HepG2 (cell line): Measurements from ENCODE around the gene MAPK12. TPM values are rescaled to one million over a fixed set of nuclear protein-coding genes. Genes with fewer than 3 reads are reported as not detected.

Experiments
- ATAC-seq: fragments of 200-7000 bp; cut with Tn5 transposase; 3 replicates; pipeline ENCODE4 v1.9.1; 2020; ENCODE audit warnings: mild to moderate bottlenecking, moderate library complexity
- BruUV-seq: library from RNA; stranded (reverse); fragments of 400-500 nt; replicated peaks from 2 replicates; lab custom pipeline; 2021; lab: Mats Ljungman, UMichigan
- CTCF ChIA-PET: fragments of 300-600 bp; formaldehyde crosslinking; extraction: SDS; loops from one replicate; lab custom pipeline; 2021; ENCODE audit warnings: low total read pairs, inconsistent platforms, low intra/inter-chr PET ratio; lab: Yijun Ruan, JAX
- POLR2A ChIA-PET: fragments of 350-600 bp; sonication (Branson Sonifier 250); formaldehyde crosslinking; loops from one replicate; lab custom pipeline; 2020; ENCODE audit warnings: antibody characterized with exemption, inconsistent platforms; lab: Yijun Ruan, JAX
- DNase-seq: peaks from one replicate; pipeline ENCODE4 v3.0.0-alpha.2; 2015; ENCODE audit warnings: low spot score
- FAIRE-seq: peaks from 3 replicates; lab custom pipeline; 2011; peaks lifted over from hg19 to GRCh38; lab: Jason Lieb, UNC
- H2AFZ ChIP-seq: one replicate; pipeline ENCODE4 v1.6.1; 2011; ENCODE audit warnings: low read length, inconsistent platforms
- H3K27ac ChIP-seq: fragments of 300-600 bp; 3 replicates; pipeline ENCODE4 v1.8.0; 2011; ENCODE audit warnings: mixed run types, mild to moderate bottlenecking, mixed read lengths, low read length, inconsistent platforms; ENCODE audit not compliant: insufficient read depth; ENCODE audit errors: extremely low read length
- H3K27me3 ChIP-seq, 2 experiments: fragments of 200-600 bp in 1 of 2; 2 replicates in 1 of 2; 3 replicates in 1 of 2; pipeline versions ENCODE4 v1.6.0 to v1.8.0; 2011; ENCODE audit warnings: low read length in 2 of 2, mild to moderate bottlenecking in 2 of 2, moderate library complexity in 2 of 2, inconsistent platforms in 1 of 2; ENCODE audit not compliant: insufficient read depth in 2 of 2, control insufficient read depth in 1 of 2
- H3K36me3 ChIP-seq, 2 experiments: fragments of 200-600 bp in 1 of 2; replicated peaks in 1 of 2; 2 replicates in 1 of 2; 3 replicates in 1 of 2; pipeline versions ENCODE4 v1.5.1 to v1.8.0; 2011; ENCODE audit warnings: low read length in 2 of 2, inconsistent platforms in 1 of 2; ENCODE audit not compliant: insufficient read depth in 2 of 2, control insufficient read depth in 1 of 2
- H3K4me1 ChIP-seq: 2 replicates; pipeline ENCODE4 v1.5.1; 2012; ENCODE audit warnings: low read length, inconsistent platforms; ENCODE audit not compliant: insufficient read depth
- H3K4me2 ChIP-seq: 2 replicates; pipeline ENCODE4 v1.6.0; 2011; ENCODE audit warnings: low read depth, low read length, inconsistent platforms
- H3K4me3 ChIP-seq, 3 experiments: fragments of 200-600 bp in 1 of 3; sonication (generic), shearing (Covaris generic) in 1 of 3; replicated peaks in 1 of 3; 2 replicates each; pipeline ENCODE4 v1.5.1; 2011 to 2016; ENCODE audit warnings: low read length in 3 of 3, inconsistent platforms in 2 of 3, low read depth in 2 of 3, mild to moderate bottlenecking in 2 of 3, control low read depth in 1 of 3, mixed read lengths in 1 of 3; ENCODE audit not compliant: insufficient read depth in 1 of 3
- H3K79me2 ChIP-seq: one replicate; pipeline ENCODE4 v1.6.1; 2011; ENCODE audit warnings: low read length, inconsistent platforms; ENCODE audit not compliant: insufficient read depth
- H3K9ac ChIP-seq: 2 replicates; pipeline ENCODE4 v1.6.0; 2011; ENCODE audit warnings: mild to moderate bottlenecking, low read depth, low read length, inconsistent platforms; ENCODE audit not compliant: insufficient read depth
- H3K9me3 ChIP-seq: 2 replicates; pipeline ENCODE4 v1.5.1; 2012; ENCODE audit warnings: mild to moderate bottlenecking, low read length
- H4K20me1 ChIP-seq: 2 replicates; pipeline ENCODE4 v1.6.0; 2011; ENCODE audit warnings: inconsistent platforms, mild to moderate bottlenecking, low read length, moderate library complexity; ENCODE audit not compliant: insufficient read depth
- MBD4 ChIP-seq: IDR thresholded peaks from 2 replicates; pipeline ENCODE4 v1.6.1; 2012; ENCODE audit warnings: low read length, inconsistent platforms, borderline replicate concordance
- NR2F2 ChIP-seq: IDR thresholded peaks from 2 replicates; pipeline ENCODE4 v1.6.1; 2012; ENCODE audit warnings: low read depth, inconsistent platforms, borderline replicate concordance
- ZNF563 ChIP-seq: sonication (generic); formaldehyde crosslinking; IDR thresholded peaks from 2 replicates; pipeline ENCODE4 v1.8.0; 2022; ENCODE audit warnings: mild to moderate bottlenecking, moderate library complexity, missing genetic modification reagents
- ZNF652 ChIP-seq: IDR thresholded peaks from 2 replicates; pipeline ENCODE4 v1.6.1; 2016; ENCODE audit warnings: low read depth, borderline replicate concordance
- ZSCAN25 ChIP-seq: sonication (generic); formaldehyde crosslinking; IDR thresholded peaks from 2 replicates; pipeline ENCODE4 v1.8.0; 2022; ENCODE audit warnings: mild to moderate bottlenecking, missing genetic modification reagents
- WGBS: methylation state at CpG from one replicate; pipeline ENCODE4 v1.1.6; 2017; ENCODE audit warnings: low lambda C conversion rate; 5-methylcytosine and 5-hydroxymethylcytosine counted together
- in situ Hi-C: cut with HindIII; loops from 2 replicates; pipeline ENCODE4 v1.10.0; 2017; ENCODE audit warnings: low pct_unique_long_range_greater_than_20kb; ENCODE audit not compliant: extremely low pct_ligation_motif_present
- intact Hi-C: fragments of 100-400 bp; cut with micrococcal nuclease; formaldehyde crosslinking; loops from one replicate; pipeline ENCODE4 v1.10.0; 2022; ENCODE audit not compliant: unreplicated experiment
- polyA plus RNA-seq, 8 experiments: library from polyadenylated mRNA; depleted of rRNA in 3 of 8; stranded (reverse) in 7 of 8; unstranded in 1 of 8; fragments of >200 nt; fragmentation: Illumina TruSeq in 4 of 8; extraction: Trizol in 4 of 8; gene quantifications; 2 replicates each; pipeline versions ENCODE4 v1.2.1 to v1.2.3, GENCODE V29; 2011 to 2016; ENCODE audit warnings: low read depth in 4 of 8, missing spikeins in 1 of 8, mixed read lengths in 1 of 8; ENCODE audit not compliant: insufficient read depth in 1 of 8
- total RNA-seq, 5 experiments: library from RNA; depleted of rRNA; stranded (reverse); fragments of >200 nt; fragmentation: Illumina TruSeq; extraction: Trizol; gene quantifications; 2 replicates each; pipeline ENCODE4 v1.2.3, GENCODE V29; 2016; ENCODE audit warnings: low read depth in 1 of 5
- TF ChIP-seq, protein P1 (sequence below): sonication (generic); formaldehyde crosslinking; IDR thresholded peaks from 2 replicates; pipeline ENCODE4 v1.5.0; 2020; ENCODE audit warnings: missing genetic modification reagents
- TF ChIP-seq, protein P2 (sequence below): sonication (generic); formaldehyde crosslinking; IDR thresholded peaks from 2 replicates; pipeline ENCODE4 v1.9.0; 2021; ENCODE audit warnings: mild to moderate bottlenecking, missing genetic modification reagents
- TF ChIP-seq, protein P3 (sequence below): sonication (generic); formaldehyde crosslinking; IDR thresholded peaks from 2 replicates; pipeline ENCODE4 v1.4.0; 2020; ENCODE audit warnings: low read depth, mild to moderate bottlenecking, missing genetic modification reagents
- TF ChIP-seq, protein P4 (sequence below): sonication (generic); formaldehyde crosslinking; IDR thresholded peaks from 2 replicates; pipeline ENCODE4 v1.4.0; 2020; ENCODE audit warnings: missing genetic modification reagents, mild to moderate bottlenecking, borderline replicate concordance
- TF ChIP-seq, protein P5 (sequence below): sonication (generic); formaldehyde crosslinking; IDR thresholded peaks from 2 replicates; pipeline ENCODE4 v1.4.0; 2020; ENCODE audit warnings: missing genetic modification reagents

The MAPK12 gene
- total and polyA plus RNA-seq, 2 of the 13 experiments (the other 11 are each of a cell fraction or from before 2014, with no cell fraction given) = 22.2 to 23.3 TPM

DNA sequence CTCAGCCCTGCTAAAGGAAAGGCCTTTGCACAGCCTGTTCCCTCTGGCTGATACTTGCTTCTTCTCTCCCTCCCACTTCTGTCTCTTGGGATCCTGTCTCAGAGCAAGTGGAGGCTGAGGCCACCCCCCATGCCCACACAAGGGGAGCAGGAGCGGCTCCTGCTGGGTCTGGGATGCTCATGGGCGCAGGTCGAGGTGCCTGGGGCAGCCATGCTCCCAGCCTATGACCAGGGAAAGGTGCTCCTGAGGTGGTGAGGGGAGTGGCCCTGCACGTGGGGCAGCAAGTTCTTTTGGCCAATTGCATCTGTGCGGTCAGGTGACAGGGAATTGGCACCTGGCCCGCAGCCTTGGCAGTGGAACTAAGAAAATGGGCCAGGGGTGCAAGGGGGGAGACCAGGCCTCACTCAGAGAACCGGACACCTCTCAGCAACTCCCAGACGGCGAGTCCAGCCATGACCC is 7.2 kb upstream of the MAPK12 start:
- no peak overlapping the region for H3K27ac ChIP-seq
- in situ Hi-C loops = no loop called here
- no peak overlapping the region for H3K9ac ChIP-seq
- FAIRE-seq = no peak
- intact Hi-C loops = no loop called here
- ChIA-PET CTCF (no interaction called here), POLR2A (no interaction called here)
- DNase-seq = no peak
- no peak for ATAC-seq
- 0% methylated on average over 6 of the region's 9 CpGs for WGBS
- H3K9me3 ChIP-seq = no peaks in the 10 kb centered on the region
- H3K27me3 ChIP-seq = peaks cover 15 to 56% of the 10 kb centered on the region in 2 experiments
- no peaks in the 10 kb centered on the region for H3K79me2 ChIP-seq
- H4K20me1 ChIP-seq = peaks cover 7% of the 10 kb centered on the region; the same call in 1 of the 2 replicates
- no peak overlapping the region for H2AFZ ChIP-seq
- no peaks in the 10 kb centered on the region for H3K36me3 ChIP-seq
- no peak overlapping the region for H3K4me3 ChIP-seq
- H3K4me1 ChIP-seq = peaks cover 34% of the 10 kb centered on the region
- no peak overlapping the region for H3K4me2 ChIP-seq
- BruUV-seq = no TSS peak
- TF ChIP-seq, protein P1, sequence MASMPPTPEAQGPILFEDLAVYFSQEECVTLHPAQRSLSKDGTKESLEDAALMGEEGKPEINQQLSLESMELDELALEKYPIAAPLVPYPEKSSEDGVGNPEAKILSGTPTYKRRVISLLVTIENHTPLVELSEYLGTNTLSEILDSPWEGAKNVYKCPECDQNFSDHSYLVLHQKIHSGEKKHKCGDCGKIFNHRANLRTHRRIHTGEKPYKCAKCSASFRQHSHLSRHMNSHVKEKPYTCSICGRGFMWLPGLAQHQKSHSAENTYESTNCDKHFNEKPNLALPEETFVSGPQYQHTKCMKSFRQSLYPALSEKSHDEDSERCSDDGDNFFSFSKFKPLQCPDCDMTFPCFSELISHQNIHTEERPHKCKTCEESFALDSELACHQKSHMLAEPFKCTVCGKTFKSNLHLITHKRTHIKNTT (CRISPR knock-in tag) = no peak
- TF ChIP-seq ZNF563 (CRISPR knock-in tag) (no peak), NR2F2 (no peak), ZSCAN25 (no peak), ZNF652 (no peak), MBD4 (no peak)
- TF ChIP-seq, protein P2, sequence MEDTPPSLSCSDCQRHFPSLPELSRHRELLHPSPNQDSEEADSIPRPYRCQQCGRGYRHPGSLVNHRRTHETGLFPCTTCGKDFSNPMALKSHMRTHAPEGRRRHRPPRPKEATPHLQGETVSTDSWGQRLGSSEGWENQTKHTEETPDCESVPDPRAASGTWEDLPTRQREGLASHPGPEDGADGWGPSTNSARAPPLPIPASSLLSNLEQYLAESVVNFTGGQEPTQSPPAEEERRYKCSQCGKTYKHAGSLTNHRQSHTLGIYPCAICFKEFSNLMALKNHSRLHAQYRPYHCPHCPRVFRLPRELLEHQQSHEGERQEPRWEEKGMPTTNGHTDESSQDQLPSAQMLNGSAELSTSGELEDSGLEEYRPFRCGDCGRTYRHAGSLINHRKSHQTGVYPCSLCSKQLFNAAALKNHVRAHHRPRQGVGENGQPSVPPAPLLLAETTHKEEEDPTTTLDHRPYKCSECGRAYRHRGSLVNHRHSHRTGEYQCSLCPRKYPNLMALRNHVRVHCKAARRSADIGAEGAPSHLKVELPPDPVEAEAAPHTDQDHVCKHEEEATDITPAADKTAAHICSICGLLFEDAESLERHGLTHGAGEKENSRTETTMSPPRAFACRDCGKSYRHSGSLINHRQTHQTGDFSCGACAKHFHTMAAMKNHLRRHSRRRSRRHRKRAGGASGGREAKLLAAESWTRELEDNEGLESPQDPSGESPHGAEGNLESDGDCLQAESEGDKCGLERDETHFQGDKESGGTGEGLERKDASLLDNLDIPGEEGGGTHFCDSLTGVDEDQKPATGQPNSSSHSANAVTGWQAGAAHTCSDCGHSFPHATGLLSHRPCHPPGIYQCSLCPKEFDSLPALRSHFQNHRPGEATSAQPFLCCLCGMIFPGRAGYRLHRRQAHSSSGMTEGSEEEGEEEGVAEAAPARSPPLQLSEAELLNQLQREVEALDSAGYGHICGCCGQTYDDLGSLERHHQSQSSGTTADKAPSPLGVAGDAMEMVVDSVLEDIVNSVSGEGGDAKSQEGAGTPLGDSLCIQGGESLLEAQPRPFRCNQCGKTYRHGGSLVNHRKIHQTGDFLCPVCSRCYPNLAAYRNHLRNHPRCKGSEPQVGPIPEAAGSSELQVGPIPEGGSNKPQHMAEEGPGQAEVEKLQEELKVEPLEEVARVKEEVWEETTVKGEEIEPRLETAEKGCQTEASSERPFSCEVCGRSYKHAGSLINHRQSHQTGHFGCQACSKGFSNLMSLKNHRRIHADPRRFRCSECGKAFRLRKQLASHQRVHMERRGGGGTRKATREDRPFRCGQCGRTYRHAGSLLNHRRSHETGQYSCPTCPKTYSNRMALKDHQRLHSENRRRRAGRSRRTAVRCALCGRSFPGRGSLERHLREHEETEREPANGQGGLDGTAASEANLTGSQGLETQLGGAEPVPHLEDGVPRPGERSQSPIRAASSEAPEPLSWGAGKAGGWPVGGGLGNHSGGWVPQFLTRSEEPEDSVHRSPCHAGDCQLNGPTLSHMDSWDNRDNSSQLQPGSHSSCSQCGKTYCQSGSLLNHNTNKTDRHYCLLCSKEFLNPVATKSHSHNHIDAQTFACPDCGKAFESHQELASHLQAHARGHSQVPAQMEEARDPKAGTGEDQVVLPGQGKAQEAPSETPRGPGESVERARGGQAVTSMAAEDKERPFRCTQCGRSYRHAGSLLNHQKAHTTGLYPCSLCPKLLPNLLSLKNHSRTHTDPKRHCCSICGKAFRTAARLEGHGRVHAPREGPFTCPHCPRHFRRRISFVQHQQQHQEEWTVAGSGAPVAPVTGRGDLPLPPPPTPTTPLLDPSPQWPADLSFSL (CRISPR knock-in tag) = no peak
- TF ChIP-seq, protein P3, sequence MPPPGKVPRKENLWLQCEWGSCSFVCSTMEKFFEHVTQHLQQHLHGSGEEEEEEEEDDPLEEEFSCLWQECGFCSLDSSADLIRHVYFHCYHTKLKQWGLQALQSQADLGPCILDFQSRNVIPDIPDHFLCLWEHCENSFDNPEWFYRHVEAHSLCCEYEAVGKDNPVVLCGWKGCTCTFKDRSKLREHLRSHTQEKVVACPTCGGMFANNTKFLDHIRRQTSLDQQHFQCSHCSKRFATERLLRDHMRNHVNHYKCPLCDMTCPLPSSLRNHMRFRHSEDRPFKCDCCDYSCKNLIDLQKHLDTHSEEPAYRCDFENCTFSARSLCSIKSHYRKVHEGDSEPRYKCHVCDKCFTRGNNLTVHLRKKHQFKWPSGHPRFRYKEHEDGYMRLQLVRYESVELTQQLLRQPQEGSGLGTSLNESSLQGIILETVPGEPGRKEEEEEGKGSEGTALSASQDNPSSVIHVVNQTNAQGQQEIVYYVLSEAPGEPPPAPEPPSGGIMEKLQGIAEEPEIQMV (CRISPR knock-in tag) = no peak
- TF ChIP-seq, protein P4, sequence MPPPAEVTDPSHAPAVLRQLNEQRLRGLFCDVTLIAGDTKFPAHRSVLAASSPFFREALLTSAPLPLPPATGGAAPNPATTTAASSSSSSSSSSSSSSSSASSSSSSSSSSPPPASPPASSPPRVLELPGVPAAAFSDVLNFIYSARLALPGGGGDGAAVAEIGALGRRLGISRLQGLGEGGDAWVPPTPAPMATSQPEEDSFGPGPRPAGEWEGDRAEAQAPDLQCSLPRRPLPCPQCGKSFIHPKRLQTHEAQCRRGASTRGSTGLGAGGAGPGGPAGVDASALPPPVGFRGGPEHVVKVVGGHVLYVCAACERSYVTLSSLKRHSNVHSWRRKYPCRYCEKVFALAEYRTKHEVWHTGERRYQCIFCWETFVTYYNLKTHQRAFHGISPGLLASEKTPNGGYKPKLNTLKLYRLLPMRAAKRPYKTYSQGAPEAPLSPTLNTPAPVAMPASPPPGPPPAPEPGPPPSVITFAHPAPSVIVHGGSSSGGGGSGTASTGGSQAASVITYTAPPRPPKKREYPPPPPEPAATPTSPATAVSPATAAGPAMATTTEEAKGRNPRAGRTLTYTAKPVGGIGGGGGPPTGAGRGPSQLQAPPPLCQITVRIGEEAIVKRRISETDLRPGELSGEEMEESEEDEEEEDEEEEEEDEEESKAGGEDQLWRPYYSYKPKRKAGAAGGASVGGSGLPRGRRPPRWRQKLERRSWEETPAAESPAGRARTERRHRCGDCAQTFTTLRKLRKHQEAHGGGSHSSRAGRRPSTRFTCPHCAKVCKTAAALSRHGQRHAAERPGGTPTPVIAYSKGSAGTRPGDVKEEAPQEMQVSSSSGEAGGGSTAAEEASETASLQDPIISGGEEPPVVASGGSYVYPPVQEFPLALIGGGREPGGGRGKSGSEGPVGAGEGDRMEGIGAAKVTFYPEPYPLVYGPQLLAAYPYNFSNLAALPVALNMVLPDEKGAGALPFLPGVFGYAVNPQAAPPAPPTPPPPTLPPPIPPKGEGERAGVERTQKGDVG (CRISPR knock-in tag) = no peak
- TF ChIP-seq, protein P5, sequence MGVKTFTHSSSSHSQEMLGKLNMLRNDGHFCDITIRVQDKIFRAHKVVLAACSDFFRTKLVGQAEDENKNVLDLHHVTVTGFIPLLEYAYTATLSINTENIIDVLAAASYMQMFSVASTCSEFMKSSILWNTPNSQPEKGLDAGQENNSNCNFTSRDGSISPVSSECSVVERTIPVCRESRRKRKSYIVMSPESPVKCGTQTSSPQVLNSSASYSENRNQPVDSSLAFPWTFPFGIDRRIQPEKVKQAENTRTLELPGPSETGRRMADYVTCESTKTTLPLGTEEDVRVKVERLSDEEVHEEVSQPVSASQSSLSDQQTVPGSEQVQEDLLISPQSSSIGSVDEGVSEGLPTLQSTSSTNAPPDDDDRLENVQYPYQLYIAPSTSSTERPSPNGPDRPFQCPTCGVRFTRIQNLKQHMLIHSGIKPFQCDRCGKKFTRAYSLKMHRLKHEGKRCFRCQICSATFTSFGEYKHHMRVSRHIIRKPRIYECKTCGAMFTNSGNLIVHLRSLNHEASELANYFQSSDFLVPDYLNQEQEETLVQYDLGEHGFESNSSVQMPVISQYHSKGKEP = no peak
